SHP77 treated with DMSO at 0.1 percent for 48 hours (cell line): ENCODE data around the gene ABL2.

Experiments
- DNase-seq: peaks from one replicate; lab custom pipeline; 2025; lab: John Stamatoyannopoulos, UW

ABL2 gene

DNA sequence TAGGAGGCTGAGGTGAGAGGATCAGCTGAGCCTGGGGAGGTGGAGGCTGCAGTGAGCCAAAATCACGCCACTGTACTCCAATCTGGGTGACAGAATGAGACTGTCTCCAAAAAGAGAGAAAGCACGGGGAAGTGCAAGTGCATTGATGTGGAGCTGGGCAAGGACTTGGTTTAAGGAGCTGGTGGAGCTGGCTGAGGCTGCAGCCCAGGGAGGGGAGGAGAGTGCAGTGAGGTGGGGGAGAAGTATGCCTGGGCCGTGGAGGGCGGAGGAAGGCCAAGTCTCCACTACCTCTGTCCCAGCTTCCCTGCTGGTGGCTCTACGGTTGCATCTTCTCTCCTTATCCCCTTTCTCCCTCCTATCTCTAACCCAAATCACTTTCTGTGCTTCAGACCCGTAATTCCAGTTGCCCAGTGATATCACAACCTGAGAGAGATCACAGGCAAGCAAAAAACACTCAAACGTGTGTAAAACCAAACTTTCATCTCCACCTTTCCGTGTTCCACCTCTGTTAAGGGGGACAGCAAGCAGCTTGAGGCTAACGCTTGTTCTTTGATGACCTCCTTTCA lies 136.5 kb downstream of the ABL2 start:
- DNase-seq: no peak

DNA sequence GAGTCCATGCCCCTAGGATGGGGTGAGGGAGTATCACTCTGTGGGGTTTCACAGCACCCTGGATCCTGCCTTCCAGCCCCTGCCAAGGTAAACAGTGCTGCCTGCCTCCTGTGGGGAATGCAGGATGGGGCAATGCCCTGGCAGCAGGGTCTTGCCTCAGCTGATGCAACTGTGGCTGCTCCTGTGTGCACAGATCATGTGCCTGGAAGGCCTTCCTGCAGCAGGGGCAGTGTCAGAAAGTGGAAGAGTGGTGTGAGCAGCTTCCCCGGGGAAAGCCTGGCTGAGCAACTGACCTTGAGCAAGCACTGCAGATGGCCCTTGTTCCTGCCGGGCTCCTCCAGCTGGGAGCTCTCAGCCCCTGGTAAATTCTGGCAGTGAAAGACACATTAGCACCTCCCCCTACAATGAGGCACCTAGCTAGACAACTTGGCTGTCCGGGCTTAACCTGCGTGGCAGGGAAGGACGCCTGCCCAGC lies 137.7 kb downstream of the ABL2 start:
- no peak for DNase-seq

DNA sequence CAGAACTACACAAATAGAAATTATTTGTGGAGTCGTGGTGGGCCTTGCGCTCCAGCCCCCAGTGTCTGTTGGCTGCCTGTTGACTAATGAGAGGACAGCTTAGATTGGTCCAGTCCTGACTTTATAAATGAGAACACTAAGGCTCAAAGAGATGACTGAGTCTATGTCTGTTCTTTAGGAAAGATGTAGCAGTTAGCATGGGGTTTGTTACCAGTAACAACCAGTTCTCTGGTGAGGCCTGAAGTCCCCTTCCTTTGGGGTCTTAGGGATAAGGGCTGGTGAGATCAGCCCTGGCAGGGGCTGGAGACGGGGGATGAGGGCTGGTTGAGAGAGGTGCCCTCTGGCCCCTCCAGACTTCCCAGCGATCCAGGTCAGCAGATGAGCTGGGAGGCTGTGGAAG lies 138.6 kb downstream of the ABL2 start:
- DNase-seq: no peak

DNA sequence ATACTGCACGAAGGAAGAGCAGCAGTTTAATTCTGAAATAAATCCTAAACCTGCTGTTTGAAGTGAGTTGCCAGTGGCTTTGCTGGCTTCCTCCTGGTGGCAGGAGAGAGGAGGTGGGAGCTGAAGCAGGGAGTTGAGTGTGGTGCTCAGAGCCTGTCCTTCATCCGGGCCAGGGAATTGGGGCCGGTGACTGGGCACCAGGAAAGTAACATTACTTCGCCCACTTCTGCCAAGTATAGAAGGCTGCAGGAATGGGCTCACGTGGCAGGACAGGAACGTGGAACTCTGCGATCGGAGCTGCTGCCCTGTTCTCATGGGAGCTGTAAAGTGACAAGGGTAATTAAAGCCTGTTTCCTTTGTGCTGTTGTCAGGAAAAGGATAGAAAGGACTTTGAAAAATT lies 139.0 kb downstream of the ABL2 start:
- no peak for DNase-seq

DNA sequence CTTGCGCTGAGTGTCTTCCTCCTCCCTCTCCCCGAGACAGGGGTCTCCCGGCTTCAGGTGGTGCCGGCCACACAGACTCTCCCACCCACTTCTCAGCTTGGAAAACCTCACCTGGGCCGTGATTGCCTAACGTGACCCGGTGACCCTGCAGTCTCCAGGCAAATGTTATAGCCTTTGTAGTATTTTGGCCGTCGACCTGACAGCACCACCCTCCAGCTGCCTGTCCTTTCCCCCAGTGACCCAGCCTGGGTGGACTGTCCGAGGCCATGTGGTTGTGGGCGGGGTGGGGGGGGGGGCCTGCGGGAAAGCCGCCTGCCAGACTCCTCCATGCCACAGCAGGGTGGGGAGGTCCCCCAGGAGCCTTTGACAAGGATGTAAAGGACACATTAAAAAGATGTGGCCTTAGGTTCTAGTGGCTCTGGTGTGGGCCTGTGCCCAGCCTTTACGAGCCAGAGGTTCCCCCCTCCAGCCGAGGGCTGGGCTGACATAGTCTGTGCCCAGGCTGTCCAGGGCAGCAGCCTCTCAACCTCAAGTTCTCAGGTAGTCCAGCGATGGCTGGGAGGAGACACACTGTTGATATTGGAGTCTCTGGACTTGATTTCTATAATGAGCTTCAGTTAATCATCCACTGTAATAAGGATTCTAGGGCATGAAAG lies 139.5 kb downstream of the ABL2 start:
- DNase-seq: no peak

DNA sequence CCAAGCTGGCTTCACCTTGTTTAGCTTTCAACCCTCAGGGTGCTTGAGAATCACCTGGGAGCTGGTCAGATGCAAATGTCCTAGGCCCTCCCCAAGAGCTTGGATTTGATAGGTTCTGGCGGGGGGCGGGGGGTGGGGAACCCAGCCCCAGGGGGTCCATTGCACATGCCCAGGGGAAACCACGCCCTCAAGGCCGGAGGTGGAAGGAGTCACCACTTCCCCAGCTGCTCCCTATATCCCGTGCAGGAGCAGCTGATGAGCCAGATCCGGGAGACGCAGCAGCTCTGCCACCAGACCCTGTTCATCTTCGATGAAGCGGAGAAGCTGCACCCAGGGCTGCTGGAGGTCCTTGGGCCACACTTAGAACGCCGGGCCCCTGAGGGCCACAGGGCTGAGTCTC lies 141.8 kb downstream of the ABL2 start:
- DNase-seq: no peak

DNA sequence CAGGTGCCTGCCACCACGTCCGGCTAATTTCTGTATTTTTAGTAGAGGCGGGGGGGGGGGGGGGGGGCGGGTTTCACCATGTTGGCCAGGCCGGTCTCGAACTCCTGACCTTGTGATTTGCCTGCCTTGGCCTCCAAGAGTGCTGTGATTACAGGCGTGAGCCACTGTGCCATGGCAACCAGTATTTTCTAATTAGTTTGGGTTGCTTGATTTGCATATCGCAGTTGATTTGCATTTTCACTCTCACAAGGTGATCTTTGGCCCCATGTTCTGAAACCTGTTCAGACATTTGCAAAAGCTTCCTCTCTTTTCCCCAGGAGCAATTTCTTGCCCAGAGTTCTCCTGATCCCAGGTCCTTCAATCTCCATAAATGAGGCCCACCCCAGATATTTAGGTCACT lies 145.9 kb downstream of the ABL2 start:
- no peak for DNase-seq

DNA sequence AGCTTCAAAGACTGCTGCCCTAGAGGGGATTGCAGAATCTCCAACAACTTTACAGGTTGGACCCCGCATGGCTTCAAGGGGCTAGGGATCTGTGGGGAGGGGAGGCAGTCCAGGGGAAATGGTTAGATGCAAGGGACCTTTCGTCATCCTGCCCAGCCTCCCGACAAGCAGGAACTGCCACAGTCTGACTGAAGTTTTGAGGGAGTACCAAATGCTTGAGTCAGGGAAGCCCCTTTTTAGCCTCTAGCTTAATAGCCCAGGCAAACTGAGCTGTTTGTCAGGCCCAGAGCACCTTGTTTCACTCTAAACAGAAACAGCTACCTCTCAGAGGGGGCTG lies 146.5 kb downstream of the ABL2 start:
- DNase-seq: no peak

DNA sequence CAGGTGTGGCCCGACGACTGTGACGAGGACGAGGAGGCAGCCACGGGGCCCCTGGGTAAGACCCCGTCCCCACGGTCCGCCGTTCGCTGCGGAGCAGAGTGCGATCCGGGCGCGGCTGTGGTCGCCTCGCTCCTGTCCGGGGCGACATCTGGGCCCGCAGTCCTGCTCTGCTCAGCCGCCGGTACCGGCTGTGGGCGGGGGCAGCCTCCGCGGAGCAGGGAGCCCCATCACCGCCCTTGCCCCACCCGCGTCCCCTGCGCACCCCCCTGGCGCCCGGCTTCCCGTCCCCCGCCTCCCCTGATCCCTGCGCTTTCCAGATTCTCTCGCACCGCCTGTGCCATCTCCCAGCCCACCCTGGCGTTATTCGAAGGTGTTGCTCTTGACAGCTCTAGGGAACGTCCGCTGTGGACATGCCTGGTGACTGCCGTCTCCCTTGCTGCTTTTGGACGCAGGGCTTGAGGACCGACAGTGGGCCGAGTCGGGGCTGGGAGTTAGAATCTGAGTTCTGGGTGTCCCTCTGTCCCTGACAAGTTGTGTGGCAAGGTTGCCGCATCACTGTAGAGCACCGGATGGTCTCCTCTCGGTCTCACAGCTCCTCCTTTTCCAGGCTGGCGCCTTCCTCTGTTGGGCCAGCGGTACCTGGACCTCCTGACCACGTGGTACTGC lies 147.0 kb downstream of the ABL2 start:
- peak; percentile 4 for DNase-seq

DNA sequence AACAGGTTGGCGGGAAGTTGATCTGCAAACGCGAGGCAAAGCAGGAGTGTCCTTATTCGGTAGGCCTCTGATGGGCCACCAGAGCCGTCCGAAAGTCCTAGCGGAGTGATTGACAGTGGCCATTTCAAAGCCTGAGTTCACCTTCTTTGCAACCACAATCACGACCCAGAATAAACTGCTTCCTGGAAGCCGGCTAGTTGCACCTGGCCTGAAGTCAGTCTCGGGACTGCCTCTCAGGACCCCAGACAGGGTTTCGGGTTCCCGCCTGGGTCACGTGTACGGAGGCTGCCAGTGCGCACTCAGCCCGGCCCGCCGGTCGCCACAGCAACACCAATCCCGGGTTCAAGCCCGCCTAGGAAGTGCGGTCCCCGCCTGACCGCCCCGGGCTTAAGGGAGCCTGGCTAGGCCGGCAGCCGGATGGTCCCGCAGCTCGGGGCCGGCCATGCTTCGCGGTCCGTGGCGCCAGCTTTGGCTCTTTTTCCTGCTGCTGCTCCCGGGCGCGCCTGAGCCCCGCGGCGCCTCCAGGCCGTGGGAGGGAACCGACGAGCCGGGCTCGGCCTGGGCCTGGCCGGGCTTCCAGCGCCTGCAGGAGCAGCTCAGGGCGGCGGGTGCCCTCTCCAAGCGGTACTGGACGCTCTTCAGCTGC lies 147.7 kb downstream of the ABL2 start, which contains the start of gene TOR3A:
Gene TOR3A, plus strand, starts transcription at position 384 of the 646 bp plus-strand sequence. Its CDS starts 59 bp downstream, at position 443.
- peak; percentile 77 for DNase-seq

DNA sequence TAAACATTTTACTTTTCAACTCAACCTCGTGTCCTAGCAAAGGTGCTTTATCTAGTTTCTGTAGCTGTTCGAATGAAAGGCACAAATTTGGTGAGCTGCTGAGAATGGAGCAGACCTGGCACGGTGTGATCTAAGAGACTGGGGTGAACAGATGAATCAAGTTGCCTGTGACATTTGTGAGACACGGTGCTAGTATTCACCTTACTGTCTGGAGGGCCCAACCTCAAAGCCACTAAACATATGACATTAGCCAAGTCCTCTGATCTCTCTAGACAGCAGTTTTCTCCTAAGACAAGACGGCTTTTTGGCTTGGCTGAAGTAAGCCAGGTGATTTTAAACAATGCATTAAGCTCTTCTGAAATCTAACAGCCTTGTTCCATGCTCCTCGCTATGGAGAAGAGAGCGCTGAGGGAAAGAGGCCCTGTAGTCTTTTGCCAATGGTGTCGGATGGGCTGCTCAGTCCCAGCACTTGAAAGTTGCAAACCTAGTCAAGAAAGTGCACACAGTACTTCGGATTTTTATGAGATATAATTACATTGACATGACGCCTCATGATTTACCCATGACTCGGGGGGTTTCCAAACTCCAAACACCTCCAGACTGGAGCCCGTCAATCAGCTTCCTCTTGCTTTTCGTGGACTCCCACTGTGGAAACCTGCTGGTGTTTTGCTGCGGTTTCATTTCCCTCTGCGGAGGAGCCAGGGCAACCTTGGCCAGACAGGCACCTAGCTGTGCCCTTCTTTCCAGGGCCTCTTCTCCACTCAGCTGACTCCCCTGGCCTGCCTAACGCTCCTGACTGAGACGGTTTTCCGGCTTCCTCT lies 148.4 kb downstream of the ABL2 start:
- peak; percentile 44 for DNase-seq

DNA sequence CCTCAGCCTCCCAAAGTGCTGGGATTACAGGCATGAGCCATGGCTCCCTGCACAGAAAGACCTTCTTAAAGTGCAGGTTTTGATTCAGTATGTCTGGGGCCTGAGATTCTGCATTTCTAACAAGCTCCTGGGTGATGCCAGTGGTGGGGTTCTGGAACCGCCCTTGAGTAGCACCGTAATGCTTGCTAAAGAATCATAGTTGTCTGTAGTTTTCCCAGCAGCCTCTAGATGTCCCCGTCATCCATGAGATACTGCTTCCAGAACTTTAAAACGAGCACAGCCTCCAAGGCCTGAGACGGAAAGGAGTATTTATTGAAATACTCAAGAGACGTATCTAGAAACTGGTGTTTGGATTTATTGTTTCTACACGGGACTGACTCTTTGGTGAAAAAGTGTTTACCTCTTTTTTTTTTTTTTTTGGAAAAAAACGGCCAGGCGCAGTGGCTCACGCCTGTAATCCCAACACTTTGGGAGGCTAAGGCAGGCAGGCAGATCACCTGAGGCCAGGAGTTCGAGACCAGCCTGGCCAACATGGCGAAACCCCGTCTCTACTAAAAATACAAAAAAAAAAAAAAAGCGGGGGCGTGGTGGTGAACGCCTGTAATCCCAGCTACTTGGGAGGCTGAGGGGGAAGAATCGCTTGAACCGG lies 150.2 kb downstream of the ABL2 start:
- DNase-seq: peak; percentile 39

DNA sequence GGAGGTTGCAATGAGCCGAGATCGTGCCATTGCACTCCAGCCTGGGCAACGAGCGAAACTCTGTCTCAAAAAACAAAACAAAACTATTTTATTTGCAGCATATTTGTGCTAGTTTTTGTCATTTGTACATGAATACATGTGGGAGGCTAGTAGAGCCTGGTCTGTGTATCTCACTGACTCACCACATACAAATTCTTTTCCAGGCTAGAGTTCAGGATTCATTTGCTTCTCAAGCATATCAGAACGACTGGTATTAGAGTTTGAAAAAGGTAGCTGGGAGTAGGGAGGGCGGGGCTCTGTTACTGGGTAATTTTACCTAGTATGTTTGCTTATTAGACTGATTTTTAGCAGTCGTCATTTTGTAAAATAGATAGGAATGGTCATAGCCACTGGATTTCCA lies 152.1 kb downstream of the ABL2 start:
- no peak for DNase-seq

DNA sequence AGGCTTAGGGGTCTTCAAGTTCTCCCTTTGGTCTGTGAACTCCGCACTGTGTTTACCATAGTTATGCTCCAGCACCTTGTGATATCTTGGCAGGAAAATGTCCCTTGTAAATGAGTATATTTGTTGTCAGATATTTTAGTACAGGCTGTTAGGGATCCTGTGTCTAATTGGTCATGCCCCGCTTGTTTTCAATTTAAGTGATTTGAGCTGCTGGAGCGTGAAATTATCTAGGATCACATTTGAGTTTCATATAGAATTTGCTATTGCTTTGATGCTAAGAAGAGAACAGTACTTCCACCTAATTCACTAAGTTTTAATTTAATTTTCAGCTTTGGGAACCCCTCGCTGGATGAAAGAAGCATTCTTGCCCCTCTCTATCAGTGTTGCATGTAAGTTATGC lies 163.0 kb downstream of the ABL2 start:
- DNase-seq: no peak

DNA sequence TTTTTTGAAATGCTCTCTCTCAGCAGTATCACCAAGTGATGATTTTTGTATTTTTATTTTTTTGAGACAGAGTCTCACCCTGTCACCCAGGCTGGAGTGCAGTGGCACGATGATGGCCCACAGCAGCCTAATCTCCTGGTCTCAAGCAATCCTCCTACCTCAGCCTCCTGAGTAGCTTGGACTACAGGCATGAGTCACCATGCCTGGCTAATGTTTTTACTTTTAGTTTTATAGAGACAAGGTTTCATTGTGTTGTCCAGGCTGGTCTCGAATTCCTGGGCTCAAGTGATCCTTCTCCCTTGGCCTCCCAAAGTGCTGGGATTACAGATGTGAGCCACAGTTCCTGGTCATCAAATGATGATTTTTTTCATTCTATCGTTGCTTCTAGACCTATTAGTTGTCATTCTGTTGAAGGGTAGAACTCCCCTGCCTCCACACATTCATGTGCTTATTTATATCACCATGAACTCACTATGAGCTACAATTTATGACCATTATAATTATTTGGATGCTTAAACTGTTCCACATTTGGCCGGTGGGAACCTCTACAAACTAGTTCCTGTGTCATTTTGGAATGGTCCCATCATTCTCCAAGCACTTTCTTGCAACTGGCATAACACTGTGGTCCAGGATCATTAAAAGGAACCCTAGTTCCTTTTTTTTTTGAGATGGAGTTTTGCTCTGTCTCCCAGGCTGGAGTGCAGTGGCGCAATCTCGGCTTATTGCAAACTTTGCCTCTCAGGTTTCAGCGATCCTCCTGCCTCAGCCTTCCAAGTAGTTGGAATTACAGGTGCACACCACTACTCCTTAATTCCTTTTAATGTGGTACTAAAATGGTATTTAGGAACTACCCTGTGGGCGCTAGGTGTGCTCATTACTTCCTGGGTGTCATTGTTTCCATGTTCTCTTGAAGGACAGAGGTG lies 167.9 kb downstream of the ABL2 start:
- no peak for DNase-seq

DNA sequence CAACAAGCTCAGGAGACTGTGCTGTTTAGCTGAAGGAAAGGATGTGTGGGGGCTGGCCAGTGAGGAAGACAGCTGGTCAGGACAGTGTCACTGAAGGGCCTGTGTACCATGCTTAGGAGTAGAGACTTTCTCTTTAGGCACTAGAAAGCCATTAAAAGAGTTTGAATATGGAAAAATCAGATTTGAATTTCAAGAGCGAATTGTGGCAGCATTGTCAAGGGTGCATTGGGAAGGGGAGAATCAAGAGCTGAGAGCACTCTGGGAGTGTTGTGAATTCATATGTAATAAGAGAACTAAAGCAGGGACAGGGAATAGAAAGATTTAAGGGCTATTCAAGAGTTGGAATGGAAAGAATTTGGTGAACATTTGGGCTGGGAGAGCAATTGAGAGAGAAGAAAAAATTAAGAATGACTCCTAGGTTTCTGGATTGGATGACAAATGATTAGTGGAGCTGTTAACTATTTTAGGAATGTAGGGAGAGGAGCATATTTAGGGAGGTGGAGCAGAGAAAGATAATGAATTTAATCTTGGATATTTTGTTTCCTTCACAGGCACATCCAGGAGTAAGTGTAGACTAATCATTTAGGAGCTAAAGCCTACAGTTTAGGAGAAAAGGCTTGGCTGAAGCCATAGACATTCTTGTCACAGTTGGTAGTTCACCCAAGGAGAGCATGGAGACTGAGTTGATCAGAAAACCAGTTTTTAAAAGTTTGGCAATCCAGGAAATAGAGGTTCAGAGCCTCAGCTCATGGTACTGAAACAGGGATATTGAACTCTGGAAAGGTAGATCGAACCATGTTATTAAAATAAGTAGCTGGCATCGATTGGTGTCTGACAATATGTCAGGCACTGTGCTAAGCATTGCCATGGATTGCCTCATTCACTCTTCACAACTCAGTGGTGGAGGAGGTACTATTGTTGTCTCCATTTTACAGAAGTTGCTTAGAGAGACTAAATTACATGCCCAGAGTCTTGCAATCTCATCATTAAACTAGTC lies 170.7 kb downstream of the ABL2 start:
- no peak for DNase-seq

DNA sequence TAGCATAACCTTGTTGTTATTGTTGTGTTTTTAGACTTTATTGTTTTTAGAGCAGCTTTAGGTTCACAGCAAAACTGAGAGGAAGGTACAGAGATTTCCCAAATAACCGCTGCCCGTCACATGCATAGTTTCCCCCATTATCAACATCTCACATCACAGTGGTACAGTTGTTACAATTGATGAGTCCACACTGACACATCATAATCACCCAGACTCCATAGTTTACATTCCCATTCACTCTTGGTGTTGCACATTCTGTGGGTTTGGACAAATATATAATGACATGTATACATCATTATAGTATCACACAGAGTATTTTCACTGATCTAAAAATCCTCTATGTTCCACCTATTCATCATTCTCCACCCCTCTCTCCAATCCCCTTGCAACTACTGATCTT lies 173.5 kb downstream of the ABL2 start:
- no peak for DNase-seq

DNA sequence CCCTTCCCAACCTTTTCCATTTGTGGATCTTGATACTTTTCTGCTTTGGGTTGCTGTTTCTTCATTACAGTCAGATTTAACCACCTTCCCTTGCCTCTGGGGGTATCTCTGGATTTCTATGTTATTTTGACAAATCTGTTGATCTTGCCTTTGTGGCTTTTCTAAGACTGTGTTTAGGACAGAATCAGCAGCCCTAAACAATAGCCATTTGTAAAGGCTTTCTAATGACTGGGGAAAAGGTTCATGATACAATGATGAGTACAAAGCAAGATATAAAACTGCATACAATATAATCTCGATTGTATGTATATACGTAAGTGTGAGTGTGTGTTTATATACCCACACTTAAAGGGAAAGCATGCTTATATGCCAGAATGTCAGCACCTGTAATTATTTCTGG lies 176.0 kb downstream of the ABL2 start:
- DNase-seq: no peak

DNA sequence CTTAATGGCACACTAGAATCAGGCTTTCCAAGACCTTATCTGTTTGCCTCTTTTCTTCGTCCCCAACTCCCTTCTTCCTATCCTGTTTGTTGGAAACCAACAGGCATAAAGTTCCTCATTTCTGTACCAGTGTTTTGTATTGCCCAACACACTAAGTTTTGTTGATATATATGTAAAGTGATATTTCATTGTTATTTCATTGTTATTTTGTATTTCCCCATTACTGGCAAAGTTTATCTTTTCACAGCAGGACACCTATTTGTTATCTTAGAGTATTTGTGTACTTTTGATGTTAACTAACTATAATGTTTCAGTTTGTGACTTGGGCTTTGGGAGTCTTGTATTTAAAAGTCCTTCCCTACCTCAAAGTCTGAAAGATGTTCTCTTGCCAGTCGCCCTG lies 176.7 kb downstream of the ABL2 start:
- DNase-seq: no peak
